ENCODE data around the gene STK10.
A peak's percentile ranks its signal among the peaks of the same experiment; 100 is the strongest.

Gene STK10

GRCh38 chr5:172109749-172110148, 78.3 kb downstream of the STK10 start:
- no peak overlapping the region for H3K4me2 ChIP-seq (ENCODE audit: low read length)
- peak overlapping the region; percentile 91 for H3K27ac ChIP-seq (ENCODE audit: low read depth, low read length, poor library complexity, severe bottlenecking)

GRCh38 chr5:172107571-172107970, 80.5 kb downstream of the STK10 start:
- Histone ChIP-seq H3K9ac (ENCODE audit: low read length) (peak overlapping the region; percentile 28; the same call in 1 of the 2 replicates), H3K27ac (ENCODE audit: low read depth, low read length, poor library complexity, severe bottlenecking) (peak overlapping the region; percentile 69), H3K27me3 (ENCODE audit: insufficient read depth, low read length) (no peaks in the 10 kb centered on the region), H3K9me2 (ENCODE audit: low read depth, low read length) (no peaks in the 10 kb centered on the region), H4K20me1 (ENCODE audit: insufficient read depth, low read length) (no peaks in the 10 kb centered on the region), H3K79me2 (ENCODE audit: insufficient read depth, low read length) (no peaks in the 10 kb centered on the region), H3K4me3 (ENCODE audit: low read depth, low read length, poor library complexity, severe bottlenecking) (peak overlapping the region; percentile 42), H3K4me1 (ENCODE audit: insufficient read depth, low read length, severe bottlenecking) (peaks cover 40% of the 10 kb centered on the region), H3F3A (ENCODE audit: insufficient read depth, low read length) (0 out of 2 replicates have a peak, but pooled peaks cover 6% of the 10 kb centered on the region), H2AFZ (ENCODE audit: low read length) (no peak overlapping the region), H3K4me2 (ENCODE audit: low read length) (peak overlapping the region; percentile 64), H3K9me3 (ENCODE audit: low read length) (no peaks in the 10 kb centered on the region), H3K36me3 (ENCODE audit: insufficient read depth, low read length) (peaks cover 29% of the 10 kb centered on the region; the same call in 1 of the 2 replicates)
- TF ChIP-seq EZH2 (IDR thresholded peaks at IDR 0.05; ENCODE audit: borderline replicate concordance, low read length) (no peak), CTCF (IDR thresholded peaks at IDR 0.05; ENCODE audit: low read length) (no peak)

More at GRCh38 chr5:172109749-172110148, 78.3 kb downstream of the STK10 start:
- H3K4me1 ChIP-seq (ENCODE audit: insufficient read depth, low read length, severe bottlenecking) = peaks cover 59% of the 10 kb centered on the region
- peaks cover 11% of the 10 kb centered on the region; the same call in 1 of the 2 replicates for H3K36me3 ChIP-seq (ENCODE audit: insufficient read depth, low read length)
- 0 out of 2 replicates have a peak, but pooled peaks cover 9% of the 10 kb centered on the region for H3F3A ChIP-seq (ENCODE audit: insufficient read depth, low read length)
- no peaks in the 10 kb centered on the region for H3K9me3 ChIP-seq (ENCODE audit: low read length)
- H3K79me2 ChIP-seq (ENCODE audit: insufficient read depth, low read length) = no peaks in the 10 kb centered on the region
- no peak overlapping the region for H3K4me3 ChIP-seq (ENCODE audit: low read depth, low read length, poor library complexity, severe bottlenecking)
- no peaks in the 10 kb centered on the region for H3K9me2 ChIP-seq (ENCODE audit: low read depth, low read length)
- no peak overlapping the region for H2AFZ ChIP-seq (ENCODE audit: low read length)
- H3K27me3 ChIP-seq (ENCODE audit: insufficient read depth, low read length) = no peaks in the 10 kb centered on the region
- TF ChIP-seq EZH2 (IDR thresholded peaks at IDR 0.05; ENCODE audit: borderline replicate concordance, low read length) (no peak), CTCF (IDR thresholded peaks at IDR 0.05; ENCODE audit: low read length) (no peak)
- H4K20me1 ChIP-seq (ENCODE audit: insufficient read depth, low read length) = no peaks in the 10 kb centered on the region
- H3K9ac ChIP-seq (ENCODE audit: low read length) = no peak overlapping the region

- H3F3A ChIP-seq (ENCODE audit: insufficient read depth, low read length) = 0 out of 2 replicates have a peak, but pooled peaks cover 6% of the 10 kb centered on the region
- peak overlapping the region; percentile 69 for H3K27ac ChIP-seq (ENCODE audit: low read depth, low read length, poor library complexity, severe bottlenecking)
- no peaks in the 10 kb centered on the region for H3K27me3 ChIP-seq (ENCODE audit: insufficient read depth, low read length)
- peaks cover 32% of the 10 kb centered on the region for H3K4me1 ChIP-seq (ENCODE audit: insufficient read depth, low read length, severe bottlenecking)
- no peaks in the 10 kb centered on the region for H3K9me3 ChIP-seq (ENCODE audit: low read length)
- H4K20me1 ChIP-seq (ENCODE audit: insufficient read depth, low read length) = no peaks in the 10 kb centered on the region
- TF ChIP-seq CTCF (IDR thresholded peaks at IDR 0.05; ENCODE audit: low read length) (peak; percentile 95), EZH2 (IDR thresholded peaks at IDR 0.05; ENCODE audit: borderline replicate concordance, low read length) (no peak)
- no peaks in the 10 kb centered on the region for H3K9me2 ChIP-seq (ENCODE audit: low read depth, low read length)
- no peak overlapping the region for H2AFZ ChIP-seq (ENCODE audit: low read length)
- H3K9ac ChIP-seq (ENCODE audit: low read length) = peak overlapping the region; percentile 15; the same call in 1 of the 2 replicates
- no peaks in the 10 kb centered on the region for H3K79me2 ChIP-seq (ENCODE audit: insufficient read depth, low read length)
- H3K4me3 ChIP-seq (ENCODE audit: low read depth, low read length, poor library complexity, severe bottlenecking) = peak overlapping the region; percentile 42
- peaks cover 34% of the 10 kb centered on the region; the same call in 1 of the 2 replicates for H3K36me3 ChIP-seq (ENCODE audit: insufficient read depth, low read length)
- H3K4me2 ChIP-seq (ENCODE audit: low read length) = peak overlapping the region; percentile 64
Observed at GRCh38 chr5:172106511-172107356, 81.3 kb downstream of the STK10 start.
